NCI-H345 treated with DMSO at 0.1 percent for 48 hours (cell line): ENCODE measurements around the gene TNS2.
"Not testable (repeated sequence)": the region's sequence is repeated elsewhere in the genome, so short reads cannot be mapped to it uniquely, and the experiment has no call there.

Experiments
- DNase-seq: peaks from one replicate; lab custom pipeline; 2025; ENCODE audit not compliant: unreplicated experiment; lab: John Stamatoyannopoulos, UW

TNS2 gene, protein sequence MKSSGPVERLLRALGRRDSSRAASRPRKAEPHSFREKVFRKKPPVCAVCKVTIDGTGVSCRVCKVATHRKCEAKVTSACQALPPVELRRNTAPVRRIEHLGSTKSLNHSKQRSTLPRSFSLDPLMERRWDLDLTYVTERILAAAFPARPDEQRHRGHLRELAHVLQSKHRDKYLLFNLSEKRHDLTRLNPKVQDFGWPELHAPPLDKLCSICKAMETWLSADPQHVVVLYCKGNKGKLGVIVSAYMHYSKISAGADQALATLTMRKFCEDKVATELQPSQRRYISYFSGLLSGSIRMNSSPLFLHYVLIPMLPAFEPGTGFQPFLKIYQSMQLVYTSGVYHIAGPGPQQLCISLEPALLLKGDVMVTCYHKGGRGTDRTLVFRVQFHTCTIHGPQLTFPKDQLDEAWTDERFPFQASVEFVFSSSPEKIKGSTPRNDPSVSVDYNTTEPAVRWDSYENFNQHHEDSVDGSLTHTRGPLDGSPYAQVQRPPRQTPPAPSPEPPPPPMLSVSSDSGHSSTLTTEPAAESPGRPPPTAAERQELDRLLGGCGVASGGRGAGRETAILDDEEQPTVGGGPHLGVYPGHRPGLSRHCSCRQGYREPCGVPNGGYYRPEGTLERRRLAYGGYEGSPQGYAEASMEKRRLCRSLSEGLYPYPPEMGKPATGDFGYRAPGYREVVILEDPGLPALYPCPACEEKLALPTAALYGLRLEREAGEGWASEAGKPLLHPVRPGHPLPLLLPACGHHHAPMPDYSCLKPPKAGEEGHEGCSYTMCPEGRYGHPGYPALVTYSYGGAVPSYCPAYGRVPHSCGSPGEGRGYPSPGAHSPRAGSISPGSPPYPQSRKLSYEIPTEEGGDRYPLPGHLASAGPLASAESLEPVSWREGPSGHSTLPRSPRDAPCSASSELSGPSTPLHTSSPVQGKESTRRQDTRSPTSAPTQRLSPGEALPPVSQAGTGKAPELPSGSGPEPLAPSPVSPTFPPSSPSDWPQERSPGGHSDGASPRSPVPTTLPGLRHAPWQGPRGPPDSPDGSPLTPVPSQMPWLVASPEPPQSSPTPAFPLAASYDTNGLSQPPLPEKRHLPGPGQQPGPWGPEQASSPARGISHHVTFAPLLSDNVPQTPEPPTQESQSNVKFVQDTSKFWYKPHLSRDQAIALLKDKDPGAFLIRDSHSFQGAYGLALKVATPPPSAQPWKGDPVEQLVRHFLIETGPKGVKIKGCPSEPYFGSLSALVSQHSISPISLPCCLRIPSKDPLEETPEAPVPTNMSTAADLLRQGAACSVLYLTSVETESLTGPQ (N-terminal part only)

DNA sequence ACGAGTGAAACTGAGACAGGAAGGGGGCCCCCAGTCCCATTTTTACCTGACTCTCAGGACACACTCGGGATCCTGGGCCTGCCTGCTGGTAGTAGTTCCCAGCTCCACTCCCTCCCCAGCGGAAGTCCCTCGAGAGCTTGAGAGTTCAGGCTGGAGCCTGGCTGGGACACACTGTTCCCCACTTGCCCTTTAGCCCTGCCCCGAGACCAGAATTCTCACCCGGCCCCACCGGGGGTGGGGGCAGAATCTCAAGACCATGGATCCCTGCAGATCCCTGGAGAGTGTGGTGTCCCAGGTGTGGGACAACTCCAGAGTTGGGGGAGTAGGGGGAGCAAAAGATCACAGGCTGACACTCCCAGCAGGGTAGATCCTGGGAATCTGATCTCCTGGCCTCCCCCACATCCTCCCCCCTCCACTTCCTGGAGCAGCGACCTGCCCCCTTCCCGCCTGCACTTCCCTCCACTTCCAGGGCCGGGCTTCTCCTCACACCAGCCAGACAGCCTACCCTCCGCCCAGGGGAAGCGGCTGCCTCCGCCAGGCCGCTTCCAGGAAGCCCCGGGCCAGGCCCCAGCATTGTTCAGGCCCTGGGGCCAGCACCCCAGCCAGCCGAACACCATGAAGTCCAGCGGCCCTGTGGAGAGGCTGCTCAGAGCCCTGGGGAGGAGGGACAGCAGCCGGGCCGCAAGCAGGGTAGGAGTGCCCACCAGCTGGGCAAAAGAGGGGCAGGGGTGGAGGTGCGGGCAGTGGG lies at the start of gene TNS2:
TSS of gene TNS2 (plus strand) at position 495 of the 748 bp plus-strand sequence. CDS start at position 616, 121 bp downstream.
- no peak for DNase-seq

DNA sequence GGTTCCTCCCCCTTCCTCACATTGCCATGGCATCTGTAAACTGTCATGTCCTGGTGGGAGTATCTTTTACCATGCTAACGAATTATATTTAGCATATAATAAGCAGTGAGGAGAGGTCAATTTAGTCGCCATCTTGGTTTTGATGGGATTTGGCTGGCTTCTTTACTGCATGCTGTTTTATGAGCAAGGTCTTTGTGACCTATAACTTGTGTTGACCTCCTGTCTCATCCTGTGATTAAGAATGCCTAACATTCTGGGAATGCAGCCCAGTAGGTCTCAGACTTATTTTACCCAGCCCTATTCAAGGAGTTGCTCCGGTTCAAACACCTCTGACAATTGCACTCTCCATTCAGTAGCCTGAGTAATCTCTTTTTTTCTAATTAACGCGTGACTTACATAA lies 45.7 kb upstream of the TNS2 start:
- DNase-seq: no peak

DNA sequence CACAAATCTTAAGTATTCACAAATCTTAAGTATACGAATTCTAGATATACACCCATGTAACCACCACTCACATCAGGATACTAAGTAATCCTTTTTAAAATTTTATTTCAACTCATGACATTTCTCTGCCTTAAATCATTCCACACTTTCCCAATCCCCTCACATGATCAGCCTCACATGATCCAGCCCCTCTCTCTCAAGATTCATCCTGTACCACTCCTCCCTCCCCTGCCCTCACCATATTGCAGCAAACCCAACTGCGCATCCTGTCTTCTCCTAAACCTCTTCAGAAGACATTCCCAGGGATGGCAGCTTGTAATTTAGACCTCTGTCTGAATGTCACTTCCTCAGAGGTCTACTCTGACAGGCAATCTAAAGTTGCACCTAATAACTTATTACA lies 45.3 kb upstream of the TNS2 start:
- no peak for DNase-seq

DNA sequence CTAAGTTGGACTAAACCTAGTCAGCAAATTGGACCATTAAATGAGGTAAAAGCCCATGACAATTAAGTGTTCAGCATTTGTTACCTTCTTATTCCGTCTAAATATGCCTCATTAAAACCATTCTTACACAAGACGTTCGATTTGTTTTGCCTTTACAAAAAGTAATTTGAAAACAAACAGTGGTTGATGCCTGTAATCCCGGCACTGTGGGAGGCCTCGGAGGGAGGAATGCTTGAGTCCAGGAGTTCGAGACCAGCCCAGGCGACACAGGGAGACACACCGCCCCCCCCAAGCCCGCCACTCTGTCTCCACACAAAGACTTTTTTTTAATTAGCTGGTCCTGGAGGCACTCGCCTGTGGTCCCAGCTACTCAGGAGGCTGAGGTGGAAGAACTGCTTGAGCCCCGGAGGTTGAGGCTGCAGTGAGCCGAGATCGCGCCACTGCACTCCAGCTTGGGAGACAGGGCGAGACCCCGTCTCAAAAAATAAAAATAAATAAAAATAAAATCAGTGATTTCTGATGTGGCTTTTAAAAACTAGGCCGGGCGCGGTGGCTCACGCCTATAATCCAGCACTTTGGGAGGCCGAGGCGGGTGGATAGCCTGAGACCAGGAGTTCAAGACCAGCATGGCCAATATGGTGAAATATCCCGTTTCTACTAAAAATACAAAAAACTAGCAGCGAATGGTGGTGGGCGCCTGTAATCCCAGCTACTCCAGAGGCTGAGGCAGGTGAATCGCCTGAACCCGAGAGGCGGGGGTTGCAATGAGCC lies 44.5 kb upstream of the TNS2 start:
- no peak for DNase-seq

DNA sequence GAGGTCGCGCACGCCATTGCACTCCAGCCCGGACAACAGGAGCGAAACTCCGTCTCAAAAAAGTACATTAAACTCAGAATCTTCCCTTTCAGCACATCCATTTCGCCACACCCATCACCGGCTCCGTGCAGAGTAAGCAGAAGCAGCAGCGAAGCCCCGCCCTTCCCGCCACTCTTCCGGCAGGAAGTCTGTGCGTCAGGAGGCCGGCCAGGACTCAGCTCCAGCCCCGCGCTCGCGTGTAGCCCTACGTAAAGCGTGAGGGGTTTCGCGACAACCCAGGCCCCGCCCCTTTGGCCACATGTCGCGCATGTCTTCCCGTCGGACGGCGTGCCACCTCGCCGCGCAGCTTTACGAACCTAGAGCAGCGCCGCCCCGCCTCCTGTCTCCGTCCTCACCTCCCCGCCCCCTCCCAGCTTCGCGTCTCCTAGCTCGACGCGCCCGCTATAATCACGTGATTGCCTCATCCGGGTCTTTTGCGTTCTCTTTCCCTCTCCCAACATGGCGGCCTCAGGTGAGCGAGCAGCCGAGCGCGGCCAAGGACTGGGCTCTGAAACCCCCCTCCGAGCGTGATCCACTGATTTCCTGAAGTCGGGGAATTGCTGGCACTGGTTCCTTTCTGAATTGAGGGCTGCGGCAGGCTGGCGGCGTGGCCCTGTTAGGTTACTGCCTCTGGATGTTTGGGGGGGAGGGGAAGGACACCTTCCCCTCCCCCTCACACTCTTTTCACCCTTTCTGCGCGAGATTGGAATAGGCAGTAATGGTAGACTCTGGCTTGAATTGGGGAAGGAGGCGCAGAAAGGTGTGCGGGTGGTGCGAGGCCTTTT lies 43.7 kb upstream of the TNS2 start, which contains the start of gene EIF4B:
TSS of gene EIF4B (plus strand) at position 471 of the 824 bp plus-strand sequence. CDS start at position 499, 28 bp downstream.
- DNase-seq: peak; percentile 97

DNA sequence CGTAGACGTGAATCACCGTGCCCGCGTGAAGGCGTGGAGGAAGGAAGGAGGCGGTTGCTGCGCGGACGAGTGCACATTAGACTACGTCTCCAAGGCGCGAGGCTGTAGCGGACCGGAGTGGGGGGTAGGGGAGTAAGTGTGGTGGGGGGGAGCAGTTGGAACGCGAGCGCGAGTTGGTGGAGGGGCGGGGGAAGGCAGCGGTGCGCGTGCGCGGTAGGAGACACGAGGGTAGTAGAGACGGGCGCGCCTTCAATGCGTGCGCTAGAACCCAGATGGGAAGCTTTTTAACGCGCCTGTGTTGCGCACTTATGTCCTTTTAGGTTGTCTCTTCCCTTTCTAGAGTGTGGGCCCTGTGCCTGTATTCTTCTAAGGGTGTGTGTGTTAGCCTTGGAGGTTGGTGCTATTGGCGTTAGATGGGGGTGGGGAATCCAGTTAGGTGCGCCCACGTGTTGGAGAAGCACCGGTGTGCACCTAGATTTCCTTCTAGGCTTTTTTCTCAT lies 43.0 kb upstream of the TNS2 start:
- DNase-seq: peak; percentile 55

DNA sequence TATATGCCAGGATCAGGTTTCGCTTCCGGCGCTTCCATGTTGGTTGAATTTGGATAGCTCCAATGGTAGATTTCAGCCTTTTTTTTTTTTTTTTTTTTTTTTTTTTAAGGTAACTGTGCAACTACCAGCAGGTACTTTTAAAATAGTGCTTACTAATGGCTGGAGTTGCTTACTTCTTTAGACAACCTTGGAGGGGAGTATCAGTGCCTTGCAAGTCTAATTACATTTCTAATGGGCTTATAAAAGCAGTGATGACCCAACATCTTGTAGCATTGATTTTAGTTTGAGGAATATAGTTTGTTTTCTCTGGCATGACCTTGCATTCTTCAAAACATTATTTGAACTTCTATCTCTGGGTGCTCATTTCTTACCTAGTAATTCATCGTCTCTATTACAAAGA lies 42.5 kb upstream of the TNS2 start:
- no peak for DNase-seq

DNA sequence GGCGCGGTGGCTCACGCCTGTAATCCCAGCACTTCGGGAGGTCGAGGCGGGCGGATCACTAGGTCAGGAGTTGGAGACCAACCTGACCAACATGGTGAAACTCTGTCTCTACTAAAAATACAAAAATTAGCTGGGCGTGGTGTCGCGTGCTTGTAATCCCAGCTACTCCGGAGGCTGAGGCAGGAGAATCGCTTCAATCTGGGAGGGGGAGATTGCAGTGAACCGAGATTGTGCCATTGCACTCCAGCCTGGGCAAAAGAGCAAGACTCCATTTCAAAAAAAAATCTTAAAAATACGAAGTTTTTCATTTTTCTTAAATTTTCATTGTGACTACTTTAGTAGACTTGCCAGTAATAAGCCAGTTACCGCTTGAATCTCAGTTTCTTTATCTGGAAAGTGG lies 41.1 kb upstream of the TNS2 start:
- not testable (repeated sequence) for DNase-seq

DNA sequence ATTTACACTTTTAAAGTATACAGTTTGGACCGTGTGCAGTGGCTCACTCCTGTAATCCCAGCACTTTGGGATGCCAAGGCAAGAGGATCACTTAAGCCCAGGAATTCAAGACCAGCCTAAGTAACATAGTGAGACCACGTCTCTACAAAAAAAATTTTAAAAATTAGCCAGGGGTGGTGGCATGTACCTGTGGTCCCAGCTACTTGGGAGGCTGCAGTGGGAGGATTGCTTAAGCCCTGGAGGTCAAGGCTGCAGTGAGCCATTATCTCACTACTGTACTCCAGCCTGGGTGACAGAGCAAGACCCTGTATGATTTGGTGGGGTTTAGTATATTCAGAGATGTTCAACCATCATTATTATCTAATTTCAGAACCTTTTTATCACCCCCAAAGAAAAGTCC lies 38.9 kb upstream of the TNS2 start:
- no peak for DNase-seq

DNA sequence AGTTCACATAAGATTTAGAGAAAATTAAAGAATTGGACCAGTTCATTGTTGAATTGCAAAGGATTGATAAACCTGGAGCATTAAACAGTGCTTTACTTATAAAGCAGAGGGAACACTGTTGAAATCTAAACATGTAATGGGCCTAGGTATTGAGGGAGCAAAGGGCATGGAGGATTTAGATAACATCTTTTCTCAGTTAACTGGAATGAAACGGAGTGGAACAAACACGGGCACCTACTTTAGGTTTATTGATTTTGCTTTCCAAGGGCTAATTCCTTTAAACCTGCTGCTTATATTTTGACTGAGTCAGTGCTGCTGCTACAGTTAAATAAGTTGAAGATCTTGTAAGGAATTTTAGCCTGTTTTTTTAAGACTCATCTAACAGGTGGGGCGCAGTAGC lies 38.0 kb upstream of the TNS2 start:
- DNase-seq: no peak

DNA sequence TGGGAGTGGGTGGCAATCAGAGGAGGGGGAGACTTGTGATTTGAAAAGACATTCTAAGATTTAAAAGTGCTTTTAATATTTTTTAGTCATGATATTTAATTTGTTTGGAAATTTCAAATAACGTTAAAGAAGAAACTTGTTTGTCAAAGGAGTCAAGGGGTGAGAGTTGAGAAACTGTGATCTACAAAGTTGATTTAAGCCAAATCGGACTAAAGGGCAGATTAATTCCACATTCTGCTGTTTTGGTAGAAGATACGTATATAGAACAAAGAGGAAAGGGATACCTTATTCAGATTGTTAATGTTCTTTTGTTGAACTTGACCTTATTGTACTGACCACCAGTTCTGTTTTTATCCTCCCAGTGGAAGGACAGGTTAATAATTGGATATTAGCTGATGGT lies 36.9 kb upstream of the TNS2 start:
- no peak for DNase-seq

DNA sequence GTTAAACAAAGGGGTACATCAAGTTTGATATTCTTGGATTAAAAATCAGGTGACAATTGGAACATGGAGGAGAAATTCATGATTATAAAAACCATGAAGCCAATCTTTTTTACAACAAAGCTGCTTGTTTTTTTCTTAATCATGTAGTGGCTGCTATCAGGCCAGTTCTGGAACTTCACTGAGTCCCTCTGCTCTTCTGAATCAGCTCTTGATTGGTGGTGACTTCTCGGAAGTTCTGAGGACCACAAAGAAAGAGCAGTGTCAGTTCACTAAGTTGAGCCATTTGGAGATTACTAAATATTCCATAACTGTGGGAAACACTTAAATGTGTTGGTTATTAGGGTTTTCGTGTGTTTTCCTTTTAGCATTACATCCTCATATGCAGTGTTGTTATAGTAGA lies 35.2 kb upstream of the TNS2 start:
- DNase-seq: no peak

DNA sequence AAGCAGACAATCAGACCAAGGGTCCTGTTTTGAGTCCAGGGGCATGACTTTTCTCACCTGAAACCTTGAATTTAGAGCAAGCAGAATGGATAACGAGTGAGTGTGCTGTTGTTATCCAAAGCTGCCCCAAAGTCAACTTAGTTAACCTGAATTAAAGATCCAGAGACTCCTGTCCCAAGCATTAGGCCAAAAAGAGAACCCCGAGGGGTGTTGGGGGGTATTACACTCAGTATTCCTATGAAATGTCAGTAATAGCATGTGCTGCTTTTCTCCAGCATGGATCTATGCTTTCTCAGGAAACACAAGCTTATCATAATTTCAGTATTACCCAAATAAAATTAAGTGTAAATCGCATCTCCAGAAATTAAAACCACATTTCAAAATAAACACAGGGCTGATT lies 24.6 kb upstream of the TNS2 start:
- no peak for DNase-seq

DNA sequence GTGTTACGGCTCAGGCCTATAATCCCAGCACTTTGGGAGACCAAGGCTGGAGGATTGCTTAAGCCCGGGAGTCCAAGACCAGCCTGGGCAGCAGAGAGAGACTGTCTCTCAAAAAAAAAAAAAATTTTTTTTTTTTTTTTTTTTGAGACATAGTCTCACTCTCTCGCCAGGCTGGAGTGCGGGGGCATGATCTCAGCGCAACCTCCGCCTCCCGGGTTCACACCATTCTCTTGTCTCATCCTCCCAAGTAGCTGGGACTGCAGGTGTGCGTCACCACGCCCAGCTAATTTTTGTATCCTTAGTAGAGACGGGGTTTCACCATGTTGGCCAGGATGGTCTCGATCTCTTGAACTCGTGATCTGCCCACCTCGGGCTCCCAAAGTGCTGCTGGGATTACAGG lies 22.9 kb upstream of the TNS2 start:
- DNase-seq: not testable (repeated sequence)

DNA sequence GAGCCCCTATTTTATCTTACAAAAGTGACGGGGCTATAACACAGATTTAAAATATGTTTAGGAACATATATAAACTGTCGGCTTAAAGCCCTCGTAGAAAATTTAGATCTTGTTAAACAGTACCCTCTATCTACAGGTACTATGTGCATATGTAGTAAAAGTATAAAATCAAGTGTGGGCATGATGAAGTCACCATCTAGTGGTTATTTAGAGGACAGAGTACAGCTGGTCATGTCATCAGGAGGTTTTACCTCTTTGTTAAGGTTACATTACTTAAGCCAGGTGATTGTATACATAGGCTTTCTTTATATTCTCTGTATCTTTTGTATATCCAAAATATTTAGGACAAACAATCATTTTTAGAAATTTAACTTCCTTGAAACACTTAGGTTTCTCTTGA lies 18.2 kb upstream of the TNS2 start:
- DNase-seq: no peak

DNA sequence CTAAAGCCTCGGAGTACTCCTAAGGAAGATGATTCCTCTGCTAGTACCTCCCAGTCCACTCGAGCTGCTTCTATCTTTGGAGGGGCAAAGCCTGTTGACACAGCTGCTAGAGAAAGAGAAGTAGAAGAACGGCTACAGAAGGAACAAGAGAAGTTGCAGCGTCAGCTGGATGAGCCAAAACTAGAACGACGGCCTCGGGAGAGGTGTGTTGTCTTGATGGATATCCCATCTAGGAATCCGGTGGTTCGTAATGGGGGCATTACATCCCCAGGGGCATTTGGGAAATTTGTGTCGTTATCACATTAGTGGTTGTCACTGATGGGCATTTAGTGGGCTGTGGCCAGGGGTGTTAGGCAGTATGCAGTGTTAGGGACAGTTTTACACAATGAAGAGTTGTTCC lies 16.0 kb upstream of the TNS2 start:
- not testable (repeated sequence) for DNase-seq

DNA sequence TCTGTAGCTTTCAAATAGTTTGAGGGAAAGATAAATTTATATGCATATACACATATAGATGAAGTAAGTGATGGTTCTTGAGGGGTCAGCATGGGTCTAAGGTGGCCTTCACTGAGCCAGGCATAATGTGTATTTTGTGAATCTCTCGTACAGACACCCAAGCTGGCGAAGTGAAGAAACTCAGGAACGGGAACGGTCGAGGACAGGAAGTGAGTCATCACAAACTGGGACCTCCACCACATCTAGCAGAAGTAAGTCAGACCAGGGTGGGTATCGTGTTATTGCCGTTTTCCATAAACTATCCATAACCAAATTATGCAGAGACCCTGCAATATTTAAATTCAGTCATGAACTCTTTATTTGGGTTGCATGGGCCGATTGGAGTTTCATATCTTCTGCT lies 15.4 kb upstream of the TNS2 start:
- DNase-seq: no peak

DNA sequence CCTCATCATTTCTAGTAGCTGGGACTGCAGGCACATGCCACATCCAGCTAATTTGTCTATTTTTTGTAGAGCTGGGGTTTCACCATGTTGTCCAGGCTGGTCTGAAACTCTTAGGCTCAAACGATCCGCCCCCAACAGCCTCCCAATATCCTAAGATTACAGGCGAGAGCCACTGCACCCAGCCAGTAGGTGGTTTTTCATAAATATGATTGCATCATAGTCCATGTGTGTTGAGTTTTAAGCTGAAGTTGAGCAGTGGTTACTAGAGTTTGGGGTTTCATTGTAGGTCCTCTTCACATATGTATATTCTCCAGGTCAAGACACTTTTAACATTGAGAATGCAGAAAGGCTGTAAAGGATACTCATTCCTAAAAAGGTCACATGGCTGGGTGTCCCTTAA lies 13.1 kb upstream of the TNS2 start:
- DNase-seq: no peak

DNA sequence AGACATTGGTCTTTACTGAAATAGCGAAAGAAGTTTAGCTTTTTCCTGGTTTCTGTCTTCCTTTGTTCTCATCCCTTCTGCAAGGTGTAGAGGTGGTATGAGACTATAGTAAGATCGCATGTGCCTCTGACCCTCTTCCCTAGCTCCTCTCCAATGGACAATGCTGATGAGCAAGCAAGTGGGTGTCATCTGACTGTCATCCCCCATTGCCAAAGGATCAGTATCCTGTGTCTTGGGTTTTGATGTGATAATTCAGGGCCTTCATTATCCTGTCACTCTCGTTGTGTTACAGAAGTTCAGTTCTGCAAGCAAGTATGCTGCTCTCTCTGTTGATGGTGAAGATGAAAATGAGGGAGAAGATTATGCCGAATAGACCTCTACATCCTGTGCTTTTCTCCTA lies 10.0 kb upstream of the TNS2 start:
- DNase-seq: no peak
